GM18868 (cell line): ENCODE data around the gene NUDCD2.
"Not testable (repeated sequence)": the region's sequence is repeated elsewhere in the genome, so short reads cannot be mapped to it uniquely, and the experiment has no call there.

Experiments used
- ATAC-seq: cut with Tn5 transposase; IDR thresholded peaks from one replicate; pipeline ENCODE4 v1.9.1; 2021; ENCODE audit warnings: mild to moderate bottlenecking, moderate library complexity; ENCODE audit not compliant: unreplicated experiment

The NUDCD2 gene

DNA sequence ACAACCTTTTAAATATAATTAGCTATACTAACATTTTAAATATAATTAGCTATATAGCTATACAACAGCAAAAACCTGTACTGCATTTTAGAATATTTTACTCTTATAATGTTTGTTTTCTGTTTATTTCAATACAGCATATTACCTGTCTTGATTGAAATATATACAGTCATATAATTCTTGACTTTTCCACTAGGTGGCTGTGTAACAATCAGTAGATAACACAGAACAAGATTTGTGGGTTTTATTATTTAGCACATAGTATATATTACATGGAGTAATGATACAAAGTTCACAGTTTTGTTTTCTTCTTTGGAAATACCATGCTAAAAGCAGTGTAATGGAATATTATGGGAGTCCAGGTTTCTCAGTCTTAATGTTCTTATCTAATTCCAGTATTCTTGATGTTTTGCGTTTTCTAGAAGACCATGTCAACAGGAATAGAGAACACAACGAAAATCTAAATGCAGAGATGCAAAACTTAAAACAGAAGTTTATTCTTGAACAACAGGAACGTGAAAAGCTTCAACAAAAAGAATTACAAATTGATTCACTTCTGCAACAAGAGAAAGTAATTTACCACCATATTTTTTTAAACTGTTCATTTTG is 13.8 kb upstream of the NUDCD2 start:
- peak; percentile 96 for ATAC-seq

- no peak for ATAC-seq
These were observed 7.8 kb upstream of the NUDCD2 start for GRCh38 chr5:163467682-163468081.

DNA sequence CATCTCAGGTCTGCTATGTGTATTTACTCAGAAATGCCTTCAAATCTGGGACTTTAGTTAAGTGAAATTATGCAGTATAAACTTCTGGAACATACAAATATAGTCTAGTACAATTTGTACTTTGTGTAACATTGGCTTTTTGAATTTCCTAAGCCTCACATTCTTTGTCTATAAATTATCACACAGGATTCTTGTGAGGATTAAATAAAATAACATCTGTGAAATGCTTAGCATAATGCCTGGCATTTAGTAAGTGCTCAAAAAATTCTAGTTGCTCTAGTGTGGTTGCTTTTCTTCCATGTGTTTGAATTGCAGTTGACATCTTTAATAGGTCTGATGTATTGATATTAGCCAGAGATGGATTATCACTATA is 3.1 kb upstream of the NUDCD2 start:
- ATAC-seq, result no peak

- ATAC-seq, result no peak
These were observed 765 bp upstream of the NUDCD2 start, which contains the start of gene HMMR for GRCh38 chr5:163460562-163461171. HMMR (plus strand) TSS chr5:163460632; CDS start chr5:163460693, 61 bp downstream.

- peak; percentile 0 for ATAC-seq
These were observed 462 bp downstream of the NUDCD2 start for GRCh38 chr5:163459462-163459818.

DNA sequence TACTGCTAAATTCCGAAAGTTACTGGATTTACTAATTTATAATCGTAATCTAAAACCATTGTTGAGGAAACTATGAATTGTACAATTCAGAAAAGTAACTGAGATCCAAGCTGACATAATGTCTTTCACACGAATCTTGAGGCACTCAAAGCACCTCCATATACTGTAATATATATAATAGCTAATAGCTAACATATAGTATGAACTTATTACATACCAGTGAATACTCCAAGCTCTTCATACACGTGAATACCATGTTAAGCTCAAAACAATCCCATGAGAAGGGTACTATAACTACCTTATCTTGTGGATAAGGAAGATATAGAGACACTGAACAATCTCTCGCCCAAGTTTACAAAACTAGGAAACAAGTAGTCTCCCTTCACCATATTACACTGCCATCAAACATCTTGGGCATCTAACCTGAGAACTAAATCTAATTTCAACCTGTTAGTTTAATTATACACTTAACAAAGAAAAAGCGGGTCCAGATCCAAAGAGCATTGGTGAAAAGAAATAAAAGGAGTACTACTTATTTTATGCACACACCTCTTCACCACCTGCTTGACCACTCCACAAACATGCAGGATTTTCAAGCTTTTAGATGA is 1.0 kb downstream of the NUDCD2 start:
- ATAC-seq, result no peak

DNA sequence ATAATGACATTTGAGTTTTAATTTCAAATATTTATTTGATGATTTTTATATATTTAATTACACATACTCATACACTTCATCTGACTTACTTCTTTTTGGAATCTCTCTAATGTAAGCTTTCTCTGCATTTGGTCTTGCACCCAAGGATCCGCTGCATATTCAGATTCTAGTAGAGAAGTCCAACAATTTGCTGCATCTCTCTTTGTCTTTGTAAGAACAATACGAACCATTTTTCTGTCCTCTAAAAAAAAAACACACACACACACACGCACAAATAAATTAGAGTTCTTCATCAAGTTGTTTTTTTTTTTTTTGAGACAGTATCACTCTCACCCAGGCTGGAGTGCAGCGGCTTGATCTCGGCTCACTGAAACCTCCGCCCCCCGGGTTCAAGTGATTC is 3.1 kb downstream of the NUDCD2 start:
- no peak for ATAC-seq

- no peak for ATAC-seq
These were observed 3.8 kb downstream of the NUDCD2 start for GRCh38 chr5:163456029-163456589.

DNA sequence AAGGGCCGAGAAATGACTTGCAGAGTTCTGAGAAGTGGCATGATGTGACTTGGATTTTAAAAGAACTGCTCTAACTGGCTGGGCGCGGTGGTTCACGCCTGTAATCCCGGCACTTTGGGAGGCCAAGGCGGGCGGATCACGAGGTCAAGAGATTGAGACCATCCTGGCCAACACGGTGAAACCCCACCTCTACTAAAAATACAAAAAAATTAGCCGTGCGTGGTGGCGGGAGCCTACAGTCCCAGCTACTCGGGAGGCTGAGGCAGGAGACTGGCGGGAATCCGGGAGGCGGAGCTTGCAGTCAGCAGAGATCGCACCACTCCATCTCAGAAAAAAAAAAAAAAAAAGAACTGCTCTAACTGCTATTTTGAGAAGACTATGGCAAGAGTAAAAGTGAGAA is 4.5 kb downstream of the NUDCD2 start:
- not testable (repeated sequence) for ATAC-seq

- no peak for ATAC-seq
These were observed 6.2 kb downstream of the NUDCD2 start for GRCh38 chr5:163453705-163454104.

GRCh38 chr5:163451489-163451888 is 8.4 kb downstream of the NUDCD2 start:
- no peak for ATAC-seq

- ATAC-seq, result no peak
These were observed 11.4 kb downstream of the NUDCD2 start for GRCh38 chr5:163448491-163448890.

GRCh38 chr5:163447875-163448274 is 12.0 kb downstream of the NUDCD2 start:
- no peak for ATAC-seq

GRCh38 chr5:163447191-163447590 is 12.7 kb downstream of the NUDCD2 start:
- no peak for ATAC-seq

GRCh38 chr5:163445345-163445744 is 14.6 kb downstream of the NUDCD2 start:
- ATAC-seq, result no peak

DNA sequence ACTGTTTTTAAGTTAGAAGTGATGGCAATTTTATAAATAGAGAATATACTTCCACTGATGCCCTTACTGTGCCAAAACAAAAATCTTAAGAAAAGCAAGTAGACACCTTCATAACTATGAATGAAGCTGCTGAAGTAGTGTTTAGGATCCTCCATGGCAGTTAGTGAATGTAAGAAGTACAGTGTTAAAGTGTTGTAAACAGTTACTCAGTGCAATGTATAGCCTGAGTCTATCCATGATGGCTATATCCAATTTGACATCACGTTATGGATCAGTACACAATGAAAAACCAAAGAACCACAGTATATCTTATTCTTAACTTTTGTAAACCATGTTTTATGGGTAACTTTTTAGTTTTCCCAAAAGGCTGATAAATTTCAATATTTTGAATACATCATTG is 15.4 kb downstream of the NUDCD2 start:
- ATAC-seq, result no peak

DNA sequence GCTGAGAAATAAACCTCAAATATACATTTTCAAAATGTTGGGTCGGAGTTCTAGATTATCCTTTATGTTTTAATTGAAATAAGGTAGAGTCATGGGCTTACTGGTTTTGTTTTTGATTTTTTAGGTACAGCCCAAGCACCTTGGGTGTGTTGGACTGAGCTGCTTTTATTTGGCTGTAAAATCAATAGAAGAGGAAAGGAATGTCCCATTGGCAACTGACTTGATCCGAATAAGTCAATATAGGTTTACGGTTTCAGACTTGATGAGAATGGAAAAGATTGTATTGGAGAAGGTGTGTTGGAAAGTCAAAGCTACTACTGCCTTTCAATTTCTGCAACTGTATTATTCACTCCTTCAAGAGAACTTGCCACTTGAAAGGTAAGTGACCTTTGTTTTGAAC is 18.9 kb downstream of the NUDCD2 start:
- no peak for ATAC-seq

- ATAC-seq, result peak; percentile 18
These were observed 20.8 kb downstream of the NUDCD2 start for GRCh38 chr5:163439092-163439425.

GRCh38 chr5:163437309-163438182 is 22.4 kb downstream of the NUDCD2 start, which contains the start of gene CCNG1:
CCNG1 (plus strand) TSS chr5:163437595; CDS start chr5:163439257, 1,662 bp downstream.
- peak; percentile 95 for ATAC-seq

GRCh38 chr5:163437011-163437308 is 22.9 kb downstream of the NUDCD2 start:
- no peak for ATAC-seq

DNA sequence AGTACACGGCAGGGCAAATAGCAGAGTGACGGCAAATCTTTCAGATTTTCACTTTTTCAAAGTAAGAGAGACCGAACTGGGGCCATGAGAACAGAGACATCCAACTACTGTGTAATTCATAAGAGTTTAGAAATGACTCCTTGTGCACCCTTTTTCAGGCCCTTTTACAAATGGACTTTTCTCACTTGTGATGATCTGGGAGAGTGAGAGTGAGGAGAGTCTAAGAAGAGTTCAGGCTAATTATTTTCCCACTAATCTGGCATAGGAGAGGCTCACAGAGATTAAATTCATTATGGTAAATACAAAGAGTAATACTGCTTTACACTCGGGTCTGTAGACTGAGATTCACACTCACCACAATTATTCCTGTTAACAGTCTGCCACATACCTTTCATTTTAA is 23.4 kb downstream of the NUDCD2 start:
- ATAC-seq, result no peak
